Suprapubic skin (tissue), 3 donors: Measurements from ENCODE around the gene SLC35G3.

Experiments used
- POLR2AphosphoS5 ChIP-seq, 3 donors: sonication (generic); formaldehyde crosslinking; IDR thresholded peaks; one replicate each; pipeline ENCODE4 v1.6.1; 2017; ENCODE audit warnings: antibody characterized with exemption in 3 of 3
- TF ChIP-seq, protein P1 (sequence below), 2 donors: fragments of 200-600 bp in 1 of 2; fragments of 450-650 bp in 1 of 2; sonication (generic) in 1 of 2; IDR thresholded peaks; one replicate each; pipeline ENCODE4 v1.5.1; 2016 to 2019; ENCODE audit warnings: antibody characterized with exemption in 2 of 2, mild to moderate bottlenecking in 1 of 2, moderate library complexity in 1 of 2

GRCh38 chr17:35185849-35186248, 8.3 kb downstream of the SLC35G3 start:
- TF ChIP-seq, protein P1, sequence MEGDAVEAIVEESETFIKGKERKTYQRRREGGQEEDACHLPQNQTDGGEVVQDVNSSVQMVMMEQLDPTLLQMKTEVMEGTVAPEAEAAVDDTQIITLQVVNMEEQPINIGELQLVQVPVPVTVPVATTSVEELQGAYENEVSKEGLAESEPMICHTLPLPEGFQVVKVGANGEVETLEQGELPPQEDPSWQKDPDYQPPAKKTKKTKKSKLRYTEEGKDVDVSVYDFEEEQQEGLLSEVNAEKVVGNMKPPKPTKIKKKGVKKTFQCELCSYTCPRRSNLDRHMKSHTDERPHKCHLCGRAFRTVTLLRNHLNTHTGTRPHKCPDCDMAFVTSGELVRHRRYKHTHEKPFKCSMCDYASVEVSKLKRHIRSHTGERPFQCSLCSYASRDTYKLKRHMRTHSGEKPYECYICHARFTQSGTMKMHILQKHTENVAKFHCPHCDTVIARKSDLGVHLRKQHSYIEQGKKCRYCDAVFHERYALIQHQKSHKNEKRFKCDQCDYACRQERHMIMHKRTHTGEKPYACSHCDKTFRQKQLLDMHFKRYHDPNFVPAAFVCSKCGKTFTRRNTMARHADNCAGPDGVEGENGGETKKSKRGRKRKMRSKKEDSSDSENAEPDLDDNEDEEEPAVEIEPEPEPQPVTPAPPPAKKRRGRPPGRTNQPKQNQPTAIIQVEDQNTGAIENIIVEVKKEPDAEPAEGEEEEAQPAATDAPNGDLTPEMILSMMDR (IDR thresholded peaks at IDR 0.05), result no peak
- no peak for TF ChIP-seq POLR2AphosphoS5 (IDR thresholded peaks at IDR 0.05)
